ENCODE results near the gene NOS1AP.
"Not testable (repeated sequence)": the region's sequence is repeated elsewhere in the genome, so short reads cannot be mapped to it uniquely, and the experiment has no call there.

Gene NOS1AP

DNA sequence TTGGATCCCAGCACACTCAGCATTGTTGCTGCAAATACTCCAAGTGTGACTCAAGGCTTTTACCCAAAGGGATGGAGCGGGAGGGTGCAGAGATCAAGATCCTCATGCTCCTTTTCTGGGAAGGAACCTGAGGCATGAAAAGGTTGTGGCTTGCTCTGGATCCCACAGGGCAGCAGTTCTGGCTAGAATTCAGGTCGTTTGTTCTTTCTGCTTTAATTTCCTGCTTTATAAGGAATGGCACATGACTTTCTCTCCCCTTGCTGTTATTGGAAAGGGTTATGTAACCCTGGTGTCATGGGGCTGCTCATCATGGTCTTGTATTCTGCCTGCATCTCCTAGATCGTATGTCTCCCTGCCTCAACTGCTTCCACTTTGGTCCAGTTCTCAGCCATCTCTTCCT, 101.6 kb downstream of the NOS1AP start:
- H3K4me3 ChIP-seq, result no peak overlapping the region
- DNase-seq (ENCODE audit: low spot score), result no peak

DNA sequence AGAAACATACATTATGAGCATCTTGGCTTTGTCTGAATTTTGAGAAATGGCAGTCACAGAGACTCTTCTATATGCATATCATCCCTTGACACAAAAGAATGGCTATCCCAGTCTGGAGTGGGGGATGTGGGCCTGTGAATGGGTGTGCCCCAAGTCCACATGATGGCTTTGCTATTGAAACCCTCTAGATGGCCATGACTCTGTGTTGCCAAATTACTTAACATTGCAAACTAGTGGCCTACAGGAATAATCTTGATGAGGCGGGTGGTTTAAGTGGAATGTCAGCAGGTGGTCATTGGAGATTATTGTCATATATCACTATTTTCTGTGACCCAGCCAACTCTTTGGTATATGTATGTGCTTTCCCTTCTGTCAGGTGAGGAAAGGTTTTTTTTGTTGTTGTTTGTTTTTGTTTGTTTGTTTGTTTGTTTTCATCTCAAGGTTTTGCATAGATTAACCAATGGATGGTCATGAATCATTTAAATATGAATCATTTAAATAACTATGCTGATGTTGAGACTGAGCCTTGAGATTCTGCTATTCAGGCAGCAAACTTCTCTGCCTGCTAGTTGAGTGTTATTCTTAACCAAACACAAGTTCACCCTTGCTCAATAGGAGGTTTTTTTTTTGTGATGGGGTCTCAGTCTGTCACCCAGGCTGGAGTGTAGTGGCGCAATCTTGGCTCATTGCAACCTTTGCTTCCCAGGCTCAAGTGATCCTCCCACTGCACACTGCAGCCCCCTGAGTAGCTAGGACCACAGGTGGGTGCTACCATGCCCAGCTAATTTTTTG, 103.0 kb downstream of the NOS1AP start:
- no peak overlapping the region for H3K4me3 ChIP-seq
- H3K27ac ChIP-seq, result no peak overlapping the region
- no peak for DNase-seq (ENCODE audit: low spot score)
- TF ChIP-seq, protein P1, sequence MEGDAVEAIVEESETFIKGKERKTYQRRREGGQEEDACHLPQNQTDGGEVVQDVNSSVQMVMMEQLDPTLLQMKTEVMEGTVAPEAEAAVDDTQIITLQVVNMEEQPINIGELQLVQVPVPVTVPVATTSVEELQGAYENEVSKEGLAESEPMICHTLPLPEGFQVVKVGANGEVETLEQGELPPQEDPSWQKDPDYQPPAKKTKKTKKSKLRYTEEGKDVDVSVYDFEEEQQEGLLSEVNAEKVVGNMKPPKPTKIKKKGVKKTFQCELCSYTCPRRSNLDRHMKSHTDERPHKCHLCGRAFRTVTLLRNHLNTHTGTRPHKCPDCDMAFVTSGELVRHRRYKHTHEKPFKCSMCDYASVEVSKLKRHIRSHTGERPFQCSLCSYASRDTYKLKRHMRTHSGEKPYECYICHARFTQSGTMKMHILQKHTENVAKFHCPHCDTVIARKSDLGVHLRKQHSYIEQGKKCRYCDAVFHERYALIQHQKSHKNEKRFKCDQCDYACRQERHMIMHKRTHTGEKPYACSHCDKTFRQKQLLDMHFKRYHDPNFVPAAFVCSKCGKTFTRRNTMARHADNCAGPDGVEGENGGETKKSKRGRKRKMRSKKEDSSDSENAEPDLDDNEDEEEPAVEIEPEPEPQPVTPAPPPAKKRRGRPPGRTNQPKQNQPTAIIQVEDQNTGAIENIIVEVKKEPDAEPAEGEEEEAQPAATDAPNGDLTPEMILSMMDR (IDR thresholded peaks at IDR 0.05), result no peak

More for the DNA sequence above, 101.6 kb downstream of the NOS1AP start:
- H3K27ac ChIP-seq, result no peak overlapping the region
- TF ChIP-seq, protein P1 (IDR thresholded peaks at IDR 0.05), result no peak

DNA sequence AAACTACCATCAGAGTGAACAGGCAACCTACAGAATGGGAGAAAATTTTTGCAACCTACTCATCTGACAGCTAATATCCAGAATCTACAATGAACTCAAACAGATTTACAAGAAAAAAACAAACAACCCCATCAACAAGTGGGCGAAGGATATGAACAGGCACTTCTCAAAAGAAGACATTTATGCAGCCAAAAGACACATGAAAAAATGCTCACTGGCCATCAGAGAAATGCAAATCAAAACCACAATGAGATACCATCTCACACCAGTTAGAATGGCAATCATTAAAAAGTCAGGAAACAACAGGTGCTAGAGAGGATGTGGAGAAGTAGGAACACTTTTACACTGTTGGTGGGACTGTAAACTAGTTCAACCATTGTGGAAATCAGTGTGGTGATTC, 104.1 kb downstream of the NOS1AP start:
- H3K27ac ChIP-seq; H3K4me3 ChIP-seq; DNase-seq (ENCODE audit: low spot score): not testable (repeated sequence)

DNA sequence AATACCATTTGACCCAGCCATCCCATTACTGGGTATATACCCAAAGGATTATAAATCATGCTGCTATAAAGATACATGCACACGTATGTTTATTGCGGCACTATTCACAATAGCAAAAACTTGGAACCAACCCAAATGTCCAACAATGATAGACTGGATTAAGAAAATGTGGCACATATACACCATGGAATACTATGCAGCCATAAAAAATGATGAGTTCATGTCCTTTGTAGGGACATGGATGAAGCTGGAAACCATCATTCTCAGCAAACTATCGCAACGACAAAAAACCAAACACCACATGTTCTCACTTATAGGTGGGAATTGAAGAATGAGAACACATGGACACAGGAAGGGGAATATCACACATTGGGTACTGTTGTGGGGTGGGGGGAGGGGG, 104.5 kb downstream of the NOS1AP start:
- H3K4me3 ChIP-seq; DNase-seq (ENCODE audit: low spot score); H3K27ac ChIP-seq: not testable (repeated sequence)

DNA sequence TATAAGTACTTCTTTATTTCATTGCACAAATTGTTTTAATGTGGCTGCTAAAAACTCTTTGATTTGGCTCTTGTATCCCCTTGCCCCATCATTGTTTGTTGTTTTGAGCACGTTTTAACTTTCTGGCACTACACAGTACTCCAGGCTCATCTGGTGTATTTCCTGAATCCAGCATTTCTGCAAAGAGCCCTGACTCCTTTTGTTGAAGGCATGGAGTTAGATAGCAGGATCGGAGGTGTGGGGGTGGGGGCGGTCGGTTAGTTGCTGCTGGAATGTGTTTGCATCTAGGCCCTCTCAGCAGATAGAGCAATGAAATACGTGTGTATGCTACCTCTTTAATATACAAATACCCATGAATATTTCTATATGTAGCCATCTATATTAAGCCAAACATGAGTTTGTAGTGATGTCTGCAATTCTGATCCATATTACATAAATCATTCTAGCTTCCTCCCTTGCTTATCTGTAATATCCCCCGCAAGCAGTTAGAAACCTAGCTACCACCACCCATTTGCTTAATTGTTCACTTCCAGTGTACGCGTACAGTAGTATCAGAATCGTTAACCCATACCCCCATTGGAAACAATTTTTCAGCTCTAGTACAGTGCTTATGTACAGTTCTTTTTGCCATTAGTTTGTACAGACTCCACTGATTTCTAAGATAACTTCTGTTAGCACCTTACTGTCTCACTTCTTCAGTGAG, 106.0 kb downstream of the NOS1AP start:
- TF ChIP-seq, protein P1 (IDR thresholded peaks at IDR 0.05), result no peak

DNA sequence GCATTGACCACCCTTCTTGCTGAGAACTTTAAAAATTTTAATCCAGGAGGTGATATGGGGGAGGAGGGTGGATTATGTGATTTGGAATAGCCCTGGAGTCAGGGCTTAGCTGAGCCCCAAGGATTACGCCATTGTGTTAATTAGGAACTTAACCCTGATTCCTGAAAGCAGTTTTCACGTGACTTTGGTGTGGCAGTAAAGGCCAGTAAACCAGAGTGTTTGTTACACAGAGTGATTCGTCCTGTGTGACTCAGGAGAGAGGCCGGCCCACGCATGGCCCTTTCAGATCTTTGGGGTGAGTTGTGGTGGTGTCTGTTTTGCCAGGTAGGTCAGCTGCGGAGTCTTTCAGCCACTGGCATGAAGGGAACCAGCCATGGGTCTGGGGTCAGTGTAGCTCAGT, 107.6 kb downstream of the NOS1AP start:
- H3K4me3 ChIP-seq, result no peak overlapping the region
- no peak for DNase-seq (ENCODE audit: low spot score)
- TF ChIP-seq, protein P1 (IDR thresholded peaks at IDR 0.05), result no peak
- H3K27ac ChIP-seq, result no peak overlapping the region

More for the DNA sequence above, 106.0 kb downstream of the NOS1AP start:
- no peak overlapping the region for H3K27ac ChIP-seq
- no peak overlapping the region for H3K4me3 ChIP-seq
- DNase-seq (ENCODE audit: low spot score), result no peak

DNA sequence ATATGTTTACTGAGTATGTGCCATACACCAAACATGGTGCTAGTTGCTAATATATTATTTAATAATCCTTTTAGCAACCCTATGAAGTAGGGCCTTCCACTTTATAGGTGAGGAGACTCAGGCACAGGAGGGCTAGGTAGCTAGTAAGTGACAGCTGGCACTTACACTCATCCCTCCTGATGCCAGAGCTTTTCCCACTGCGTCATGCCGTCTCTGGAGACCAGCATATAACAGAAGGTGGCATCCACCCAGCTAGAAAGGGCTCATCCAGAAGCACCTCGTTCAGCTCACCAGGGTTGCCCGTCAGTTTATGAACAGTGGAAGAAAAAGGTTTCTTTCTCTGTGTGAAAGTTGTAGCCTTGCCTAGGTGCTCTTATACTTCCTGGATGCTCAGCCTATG, 108.9 kb downstream of the NOS1AP start:
- TF ChIP-seq, protein P1 (IDR thresholded peaks at IDR 0.05), result no peak
- H3K27ac ChIP-seq, result no peak overlapping the region
- no peak overlapping the region for H3K4me3 ChIP-seq
- no peak for DNase-seq (ENCODE audit: low spot score)

DNA sequence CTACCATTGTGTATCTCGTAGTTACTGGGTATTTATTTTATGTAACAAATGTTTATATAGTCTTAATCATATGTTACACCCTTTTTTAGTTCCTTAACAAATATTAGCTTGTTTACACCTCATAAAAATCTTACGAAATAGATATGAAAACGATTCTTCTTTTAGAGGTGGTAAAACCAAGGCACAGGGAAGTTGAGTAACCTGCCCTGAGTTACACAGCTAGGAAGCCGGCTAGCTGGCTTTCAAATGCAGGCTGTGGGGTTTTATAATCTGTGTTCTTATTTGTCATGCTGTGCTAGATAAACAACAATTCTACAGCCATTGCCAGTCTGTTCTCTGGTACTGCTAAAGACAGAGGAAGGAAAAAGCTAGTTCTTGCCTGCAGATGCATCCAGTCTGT, 109.6 kb downstream of the NOS1AP start:
- no peak overlapping the region for H3K4me3 ChIP-seq
- DNase-seq (ENCODE audit: low spot score), result no peak
- no peak overlapping the region for H3K27ac ChIP-seq
- TF ChIP-seq, protein P1 (IDR thresholded peaks at IDR 0.05), result no peak

Data from coronary artery (tissue), 2 donors.